Aorta (tissue), 5 donors: ENCODE measurements around the gene KLHL21. TPM values are rescaled to one million over a fixed set of nuclear protein-coding genes. Genes with fewer than 3 reads are reported as not detected.
"Not testable (repeated sequence)": the region's sequence is repeated elsewhere in the genome, so short reads cannot be mapped to it uniquely, and the experiment has no call there.

ENCODE experiments used
- ATAC-seq: fragments of 200-7000 bp; cut with Tn5 transposase; one replicate; pipeline ENCODE4 v1.9.1; 2022; ENCODE audit warnings: moderate library complexity; ENCODE audit not compliant: low FRiP score
- DNase-seq, 2 donors: peaks; one replicate each; pipeline ENCODE4 v3.0.0-alpha.2; 2020
- H3K27ac ChIP-seq, 2 donors: one replicate each; pipeline ENCODE4 v1.5.1; 2013; ENCODE audit warnings: low read length in 2 of 2, mild to moderate bottlenecking in 2 of 2, moderate library complexity in 2 of 2, control low read depth in 1 of 2, inconsistent platforms in 1 of 2, low read depth in 1 of 2
- H3K27me3 ChIP-seq, 2 donors: one replicate each; pipeline ENCODE4 v1.6.1; 2013; ENCODE audit warnings: control low read depth in 1 of 2, low read length in 1 of 2, mild to moderate bottlenecking in 1 of 2, moderate library complexity in 1 of 2; ENCODE audit not compliant: insufficient read depth in 2 of 2, control insufficient read depth in 1 of 2
- H3K36me3 ChIP-seq, 2 donors: one replicate each; pipeline ENCODE4 v1.6.1; 2013; ENCODE audit warnings: control low read depth in 1 of 2, low read length in 1 of 2, mild to moderate bottlenecking in 1 of 2; ENCODE audit not compliant: insufficient read depth in 2 of 2, control insufficient read depth in 1 of 2
- H3K4me1 ChIP-seq, 2 donors: one replicate each; pipeline ENCODE4 v1.6.1; 2013; ENCODE audit warnings: low read length in 2 of 2, control low read depth in 1 of 2, mild to moderate bottlenecking in 1 of 2, moderate library complexity in 1 of 2; ENCODE audit not compliant: insufficient read depth in 2 of 2, control insufficient read depth in 1 of 2
- H3K4me3 ChIP-seq, 2 donors: one replicate each; pipeline ENCODE4 v1.5.1; 2013; ENCODE audit warnings: low read length in 2 of 2, control low read depth in 1 of 2, mild to moderate bottlenecking in 1 of 2
- H3K9me3 ChIP-seq: one replicate; pipeline ENCODE4 v1.6.1; 2013; ENCODE audit warnings: mild to moderate bottlenecking, low read length; ENCODE audit not compliant: control insufficient read depth
- WGBS, 2 donors: extraction: QIAGEN DNeasy Blood & Tissue Kit; methylation state at CpG; one replicate each; pipeline ENCODE4 v1.1.7; 2013; 5-methylcytosine and 5-hydroxymethylcytosine counted together
- intact Hi-C, 2 donors: fragments of 100-400 bp; cut with DNase I; formaldehyde crosslinking; loops; one replicate each; pipeline versions ENCODE4 v1.14.2 to v1.15.0; 2022
- polyA plus RNA-seq, 2 donors: library from polyadenylated mRNA; stranded (reverse); fragments of 200-250 nt; gene quantifications; one replicate each; pipeline ENCODE4 v1.2.3, GENCODE V29; 2013
- total RNA-seq, 2 donors: library from RNA; stranded (reverse); fragmentation: NEBNext Ultra II Directional; extraction: Animal tissue kit (Norgen Biotek cat#: 25700); gene quantifications; one replicate each; pipeline ENCODE4 v1.2.1, GENCODE V29; 2021
- donor health status: healthy with polysubstance abuse.
- donor health status: Bipolar disorder and iron deficiency.
- donor health status: DM: no; HTN: no; CAD: no.
- donor health status: DM: no; HTN: no; CAD: no.
- donor health status: DM: yes; HTN: yes; CAD: no.

KLHL21 gene
- total and polyA plus RNA-seq, 4 donors, result 10.8 to 38.3 (median 37.7) TPM

DNA sequence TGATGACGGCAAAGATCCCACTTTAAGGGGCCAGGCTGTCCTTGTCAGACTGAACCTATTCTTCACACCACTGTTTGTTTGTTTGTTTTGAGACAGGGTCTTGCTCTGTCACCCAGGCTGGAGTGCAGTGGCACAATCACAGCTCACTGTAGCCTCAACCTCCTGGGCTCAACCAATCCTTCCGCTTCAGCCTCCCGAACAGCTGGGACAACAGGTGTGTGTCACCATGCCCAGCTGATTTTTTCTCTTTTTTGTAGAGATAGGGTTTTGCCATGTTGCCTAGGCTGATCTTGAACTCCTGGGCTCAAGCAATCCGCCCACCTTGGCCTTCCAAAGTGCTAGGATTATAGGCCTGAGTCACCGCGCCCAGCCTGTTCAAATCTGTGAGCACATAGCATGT is 34.1 kb upstream of the KLHL21 start:
- H3K9me3 ChIP-seq, DNase-seq, H3K4me3 ChIP-seq, H3K27ac ChIP-seq, H3K4me1 ChIP-seq, ATAC-seq, intact Hi-C loops, H3K27me3 ChIP-seq, H3K36me3 ChIP-seq: not testable (repeated sequence)
- WGBS, 2 donors, result 87 to 96% methylated on average over 6 of the region's 6 CpGs

DNA sequence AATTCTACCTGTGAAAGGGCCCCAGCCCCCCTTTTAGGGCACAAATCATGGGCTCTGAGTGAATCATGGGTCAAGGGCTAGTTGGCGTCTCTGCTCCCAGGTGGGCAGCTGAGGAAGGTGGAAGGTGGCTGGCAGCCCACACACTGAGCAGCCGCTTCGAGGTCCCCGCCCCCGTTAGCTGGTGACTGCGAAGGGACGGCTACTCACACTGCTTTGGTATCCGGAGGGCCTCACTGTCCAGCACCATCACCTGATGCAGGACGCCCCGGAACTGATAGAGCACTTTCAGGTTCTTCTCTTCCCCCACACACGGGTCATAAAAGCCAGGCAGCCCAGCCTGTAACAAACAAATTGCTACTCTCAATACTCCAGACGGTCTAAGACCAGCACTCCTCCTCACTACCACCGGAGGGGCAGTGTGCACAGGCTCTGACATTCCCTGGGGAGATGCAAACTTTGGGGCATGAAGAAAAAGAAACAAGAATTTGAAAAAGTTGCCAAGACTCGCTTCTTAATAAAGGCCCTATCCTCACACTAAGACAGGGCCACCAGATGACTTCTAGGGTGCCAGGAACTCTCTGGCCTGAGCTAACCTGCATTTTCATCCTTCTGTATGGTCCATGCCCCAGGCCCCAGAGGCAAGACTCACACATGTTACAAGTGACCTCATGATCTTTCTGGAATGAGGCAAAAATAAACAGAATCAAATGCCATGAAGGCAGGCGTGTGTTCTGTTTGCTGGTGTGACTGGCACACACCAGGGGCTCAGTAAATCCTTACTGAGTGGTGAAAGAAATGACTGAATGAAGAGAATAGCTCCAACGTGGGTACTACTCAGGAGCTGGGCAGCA is 33.5 kb upstream of the KLHL21 start:
- ATAC-seq, result no peak
- 61 to 64% methylated on average over 16 of the region's 16 CpGs for WGBS, 2 donors
- no peaks in the 10 kb centered on the region for H3K27me3 ChIP-seq
- H3K27ac ChIP-seq, result peak overlapping the region in 1 of 2 donors; percentile 10
- intact Hi-C loops, result no loop called here
- no peak for DNase-seq
- no peak overlapping the region for H3K4me3 ChIP-seq
- H3K36me3 ChIP-seq, result peaks cover 0 to 6% of the 10 kb centered on the region in 2 donors
- H3K9me3 ChIP-seq, result no peaks in the 10 kb centered on the region
- no peaks in the 10 kb centered on the region for H3K4me1 ChIP-seq

DNA sequence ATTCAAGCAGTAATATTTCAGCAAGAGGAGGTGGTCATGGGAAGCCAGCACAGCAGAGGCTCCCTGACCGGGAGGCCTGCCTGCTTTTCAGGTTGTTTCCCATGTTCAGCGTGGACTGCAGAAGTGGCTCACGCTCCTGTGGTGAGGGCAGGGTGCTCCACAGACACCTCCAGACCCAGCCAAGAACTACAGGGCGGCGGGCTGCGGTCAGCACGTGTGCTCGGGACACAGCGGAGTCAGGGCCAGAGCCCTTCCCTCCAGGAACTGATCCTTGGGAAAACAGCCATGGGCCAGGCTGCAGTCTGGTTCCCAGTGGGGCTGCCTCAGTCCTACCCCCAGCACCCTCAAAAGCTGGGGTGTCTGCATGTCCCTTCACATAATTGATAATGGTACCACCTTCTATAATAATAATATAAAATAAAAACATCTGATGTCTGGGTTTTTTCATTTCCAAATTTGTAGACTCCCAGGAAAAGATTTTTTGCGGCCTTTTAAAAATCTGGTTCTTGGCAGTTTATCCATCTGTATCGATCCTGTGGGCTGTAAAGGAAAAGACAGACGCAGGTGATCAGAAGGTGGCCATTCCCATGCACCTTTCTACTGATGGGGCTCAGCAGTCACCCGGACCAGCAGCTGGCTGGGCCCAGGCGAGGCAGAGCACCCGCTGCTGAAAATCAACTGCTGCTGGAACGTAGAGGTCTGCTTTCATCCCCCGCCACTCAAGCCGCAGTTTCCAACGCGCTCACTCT is 32.7 kb upstream of the KLHL21 start:
- no peak for DNase-seq
- H3K27ac ChIP-seq, result no peak overlapping the region
- H3K4me1 ChIP-seq, result no peaks in the 10 kb centered on the region
- 74% methylated on average over 20 of the region's 20 CpGs for WGBS, 2 donors
- H3K27me3 ChIP-seq, result no peaks in the 10 kb centered on the region
- intact Hi-C loops, result no loop called here
- H3K36me3 ChIP-seq, result peaks cover 0 to 6% of the 10 kb centered on the region in 2 donors
- no peaks in the 10 kb centered on the region for H3K9me3 ChIP-seq
- no peak overlapping the region for H3K4me3 ChIP-seq
- ATAC-seq, result no peak

DNA sequence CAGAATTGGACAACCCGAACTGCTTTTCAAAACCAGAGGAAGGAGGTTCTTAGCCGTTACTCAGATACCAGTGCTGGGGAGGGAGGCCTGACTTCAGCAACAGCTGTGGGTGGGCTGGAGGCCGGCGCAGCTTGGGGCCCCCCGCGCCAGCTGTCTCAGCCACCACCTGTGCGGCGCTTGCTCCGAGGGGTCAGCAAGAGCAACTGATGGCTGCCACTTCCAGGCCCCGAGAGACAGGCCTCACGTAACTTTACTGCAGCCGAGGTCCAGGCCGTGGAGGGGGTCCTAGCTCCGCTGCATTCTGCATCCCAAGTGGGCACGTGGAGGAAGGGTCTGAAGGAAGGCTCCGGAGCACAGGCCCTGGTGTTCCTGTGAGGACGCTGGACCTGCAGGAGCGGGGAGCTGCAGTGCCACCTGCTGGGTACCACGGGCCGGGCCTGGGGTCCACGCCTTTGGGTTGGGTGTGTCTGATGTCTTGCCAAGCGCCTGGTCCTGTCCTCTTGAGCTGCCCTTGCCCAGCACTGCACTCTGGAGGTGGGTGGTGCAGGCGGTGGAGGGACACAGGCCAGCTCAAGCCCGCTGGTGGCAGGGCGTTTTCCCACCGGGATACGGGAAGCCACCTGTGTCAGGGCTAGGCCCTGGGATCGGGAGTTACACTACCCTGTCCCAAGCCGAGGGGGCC is 31.8 kb upstream of the KLHL21 start:
- WGBS, 2 donors, result 66 to 67% methylated on average over 27 to 29 of the region's 29 CpGs
- no peak overlapping the region for H3K27ac ChIP-seq
- intact Hi-C loops, result no loop called here
- ATAC-seq (peak; percentile 27), DNase-seq (peak; percentile 66 to 85)
- no peaks in the 10 kb centered on the region for H3K9me3 ChIP-seq
- no peaks in the 10 kb centered on the region for H3K27me3 ChIP-seq
- H3K4me1 ChIP-seq, result no peaks in the 10 kb centered on the region
- peaks cover 0 to 6% of the 10 kb centered on the region in 2 donors for H3K36me3 ChIP-seq
- H3K4me3 ChIP-seq, result no peak overlapping the region

DNA sequence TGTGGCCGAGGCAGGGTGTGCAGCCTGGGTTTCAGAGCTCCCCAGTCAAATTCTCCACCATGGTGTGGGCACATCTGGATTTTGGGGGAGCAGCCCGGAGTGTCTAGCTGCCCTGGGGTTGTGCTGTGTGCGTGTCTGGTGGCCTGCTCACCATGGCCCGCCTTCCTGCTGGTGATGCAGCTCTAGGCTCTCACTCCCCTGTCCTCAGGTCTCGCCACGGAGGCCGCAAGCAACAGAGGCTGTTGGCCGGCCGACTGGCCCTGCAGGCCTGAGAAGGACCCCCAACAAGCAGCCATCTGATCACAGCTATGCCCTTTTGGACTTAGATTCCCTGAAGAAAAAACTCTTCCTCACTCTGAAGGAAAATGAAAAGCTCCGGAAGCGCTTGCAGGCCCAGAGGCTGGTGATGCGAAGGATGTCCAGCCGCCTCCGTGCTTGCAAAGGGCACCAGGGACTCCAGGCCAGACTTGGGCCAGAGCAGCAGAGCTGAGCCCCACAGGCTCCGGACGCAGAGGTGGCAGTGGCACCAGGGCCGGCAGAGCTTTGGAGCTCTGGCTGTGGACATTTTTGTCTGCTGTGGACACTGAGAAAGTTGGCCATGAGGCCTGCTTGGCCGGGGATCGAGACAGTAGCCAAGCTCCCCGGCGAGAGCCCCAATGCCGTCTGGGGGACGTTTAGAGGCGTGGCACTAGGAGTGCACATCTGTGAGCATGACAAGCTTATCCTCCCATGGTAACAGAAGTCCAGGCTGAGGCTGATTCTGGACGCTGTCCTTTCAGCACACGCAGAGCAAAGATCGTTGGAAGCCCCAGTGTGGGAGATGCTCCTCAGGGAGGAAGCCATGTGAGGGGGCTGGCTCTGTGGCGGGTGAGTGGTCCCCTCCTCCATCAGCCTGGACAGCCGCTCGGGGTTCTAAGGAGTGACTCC is 30.2 kb upstream of the KLHL21 start:
- 86% methylated on average over 29 to 30 of the region's 30 CpGs for WGBS, 2 donors
- peaks cover 0 to 7% of the 10 kb centered on the region in 2 donors for H3K36me3 ChIP-seq
- DNase-seq (no peak), ATAC-seq (no peak)
- H3K9me3 ChIP-seq, result no peaks in the 10 kb centered on the region
- no peak overlapping the region for H3K4me3 ChIP-seq
- no peak overlapping the region for H3K27ac ChIP-seq
- no peaks in the 10 kb centered on the region for H3K4me1 ChIP-seq
- H3K27me3 ChIP-seq, result no peaks in the 10 kb centered on the region
- intact Hi-C loops, result no loop called here

DNA sequence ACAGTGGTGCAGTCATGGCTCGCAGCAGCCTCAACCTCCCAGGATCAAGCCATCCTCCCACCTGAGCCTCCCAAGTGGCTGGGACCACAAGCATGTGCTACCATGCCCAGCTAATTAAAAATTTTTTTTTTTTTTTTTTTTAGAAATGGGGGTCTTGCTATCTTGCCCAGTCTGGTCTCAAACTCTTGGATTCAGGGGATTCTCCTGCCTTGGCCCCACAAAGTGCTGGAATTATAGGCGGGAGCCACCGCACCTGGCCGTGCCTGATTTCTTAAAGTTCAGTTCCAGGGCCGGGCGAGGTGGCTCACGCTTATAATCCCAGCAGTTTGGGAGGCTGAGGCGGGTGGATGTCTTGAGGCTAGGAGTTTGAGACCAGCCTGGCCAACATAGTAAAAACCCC is 28.4 kb upstream of the KLHL21 start:
- H3K4me3 ChIP-seq, result no peak overlapping the region
- no peak overlapping the region for H3K27ac ChIP-seq
- H3K36me3 ChIP-seq, result peaks cover 0 to 7% of the 10 kb centered on the region in 2 donors
- ATAC-seq (no peak), DNase-seq (no peak)
- intact Hi-C loops, result no loop called here
- no peaks in the 10 kb centered on the region for H3K27me3 ChIP-seq
- 92 to 97% methylated on average over 8 of the region's 8 CpGs for WGBS, 2 donors
- no peaks in the 10 kb centered on the region for H3K9me3 ChIP-seq
- no peaks in the 10 kb centered on the region for H3K4me1 ChIP-seq

DNA sequence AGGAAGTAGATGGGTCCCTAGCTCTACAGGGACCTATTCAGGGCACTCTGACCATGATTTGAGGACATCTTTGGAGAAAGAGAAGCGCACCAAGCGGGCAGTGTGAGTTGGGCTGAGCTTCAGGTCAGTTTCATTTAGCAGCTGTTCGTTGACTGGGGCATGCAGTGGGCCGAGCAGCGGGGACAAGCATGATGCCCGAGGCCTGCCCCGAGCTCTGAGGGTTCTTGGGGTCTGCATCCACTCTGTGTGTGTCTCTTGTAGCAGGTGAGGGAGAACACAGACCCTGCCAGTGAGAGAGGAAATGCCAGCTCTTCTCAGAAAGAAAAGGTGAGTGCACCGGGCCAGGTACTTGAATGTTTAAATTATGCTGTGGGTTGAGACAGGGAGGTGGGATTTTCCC is 27.4 kb upstream of the KLHL21 start:
- DNase-seq, result no peak

DNA sequence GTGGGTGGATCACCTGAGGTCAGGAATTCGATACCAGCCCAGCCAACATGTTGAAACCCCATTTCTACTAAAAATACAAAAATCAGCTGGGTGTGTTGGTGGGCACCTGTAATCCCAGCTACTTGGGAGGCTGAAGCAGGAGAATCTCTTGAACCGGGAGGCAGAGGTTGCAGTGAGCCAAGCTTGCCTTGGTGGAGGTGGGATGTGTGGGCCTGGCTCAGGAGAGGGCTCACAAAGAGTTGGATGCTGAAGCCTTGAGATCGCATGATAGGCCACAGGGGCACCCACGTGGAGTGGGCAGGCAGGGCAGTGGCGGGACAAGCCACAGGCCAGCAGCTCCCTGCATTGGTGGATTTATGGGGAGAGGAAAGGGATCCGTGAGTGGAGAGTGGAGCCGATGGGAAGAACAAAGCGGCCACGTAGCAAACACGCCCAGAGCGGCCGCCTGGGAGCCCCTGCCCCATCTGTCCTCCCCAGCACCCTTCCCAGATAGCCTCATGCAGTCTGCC is 26.4 kb upstream of the KLHL21 start:
- Histone ChIP-seq H3K4me3 (no peak overlapping the region), H3K27me3 (no peaks in the 10 kb centered on the region), H3K4me1 (no peaks in the 10 kb centered on the region), H3K36me3 (peaks cover 0 to 6% of the 10 kb centered on the region in 2 donors), H3K27ac (no peak overlapping the region), H3K9me3 (no peaks in the 10 kb centered on the region)
- intact Hi-C loops, result loop anchor here (5.0 kb wide), 2 partner anchors 37 to 47 kb away; no protein-coding TSS in a partner anchor
- ATAC-seq (no peak), DNase-seq (no peak)
- 88 to 89% methylated on average over 12 of the region's 12 CpGs for WGBS, 2 donors

More for the DNA sequence above, 27.4 kb upstream of the KLHL21 start:
- H3K9me3 ChIP-seq, result no peaks in the 10 kb centered on the region
- no peaks in the 10 kb centered on the region for H3K27me3 ChIP-seq
- H3K4me3 ChIP-seq, result no peak overlapping the region
- no peak overlapping the region for H3K27ac ChIP-seq
- ATAC-seq, result no peak
- 89 to 93% methylated on average over 8 of the region's 8 CpGs for WGBS, 2 donors
- peaks cover 0 to 6% of the 10 kb centered on the region in 2 donors for H3K36me3 ChIP-seq
- H3K4me1 ChIP-seq, result no peaks in the 10 kb centered on the region
- intact Hi-C loops, result no loop called here
